ENCODE measurements around the gene SIX4.

The SIX4 gene

GRCh38 chr14:60723907-60724618, at the start of gene SIX4:
Gene SIX4, minus strand, starts transcription at chr14:60724351. Its CDS starts 277 bp downstream, at chr14:60724074.
- Mint-ChIP-seq H3K27me3 (ENCODE audit: low read depth) (peaks cover 82% of the 10 kb centered on the region), H3K4me1 (ENCODE audit: low read depth) (peaks cover 24% of the 10 kb centered on the region), H3K27ac (peak within 1 kb of the TSS; percentile 62), H3K36me3 (ENCODE audit: low read depth) (no peaks in the 10 kb centered on the region), H3K9me3 (no peaks in the 10 kb centered on the region), H3K4me3 (peak within 1 kb of the TSS; percentile 91)
- DNase-seq (ENCODE audit: low spot score) = no peak

DNA sequence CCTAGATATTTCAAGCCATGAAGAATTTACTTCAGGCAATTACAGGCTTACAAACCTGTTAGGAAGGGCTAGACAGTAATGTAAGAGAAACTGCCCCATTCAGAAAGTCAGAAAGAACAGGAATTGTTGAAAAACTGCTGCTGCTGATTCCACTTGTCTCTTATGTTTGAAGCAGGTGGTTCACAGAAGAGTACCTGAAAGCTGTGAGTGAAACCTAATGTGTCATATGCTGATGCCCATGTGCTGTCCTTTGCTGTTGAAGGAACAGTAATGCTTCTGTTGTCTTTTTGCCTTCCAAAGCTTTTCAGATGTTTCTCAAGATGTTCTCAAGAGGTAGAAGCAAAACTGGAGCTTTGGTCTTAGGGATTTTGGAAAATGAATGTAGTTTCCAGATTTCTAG, 49.4 kb upstream of the SIX4 start:
- Mint-ChIP-seq H3K4me1 (ENCODE audit: low read depth) (peaks cover 9% of the 10 kb centered on the region), H3K27ac (no peak overlapping the region), H3K27me3 (ENCODE audit: low read depth) (no peaks in the 10 kb centered on the region), H3K9me3 (no peaks in the 10 kb centered on the region), H3K4me3 (no peak overlapping the region), H3K36me3 (ENCODE audit: low read depth) (peaks cover 3% of the 10 kb centered on the region)
- no peak for DNase-seq (ENCODE audit: low spot score)

DNA sequence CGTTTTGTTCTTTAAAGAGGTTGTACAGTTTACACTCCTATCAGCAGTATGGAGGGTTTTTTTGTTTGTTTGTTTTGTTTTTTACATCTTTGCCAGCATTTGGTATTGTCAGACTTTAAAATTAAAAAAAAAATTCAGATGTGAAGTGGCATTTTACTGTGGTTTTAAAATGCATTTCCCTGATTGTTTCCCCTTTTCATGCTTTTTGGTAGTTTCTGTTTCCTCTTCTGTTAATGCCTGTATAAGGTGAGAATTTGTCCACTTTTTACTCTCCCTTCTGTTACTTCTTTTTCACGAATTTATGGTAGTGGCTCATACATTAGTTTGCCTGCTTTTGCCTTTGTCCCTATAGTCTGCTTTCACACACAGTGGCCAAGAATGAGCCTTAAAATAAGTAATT, 47.0 kb upstream of the SIX4 start:
- Mint-ChIP-seq H3K4me3 (no peak overlapping the region), H3K4me1 (ENCODE audit: low read depth) (peaks cover 9% of the 10 kb centered on the region), H3K27ac (no peak overlapping the region), H3K27me3 (ENCODE audit: low read depth) (no peaks in the 10 kb centered on the region), H3K9me3 (no peaks in the 10 kb centered on the region), H3K36me3 (ENCODE audit: low read depth) (peaks cover 3% of the 10 kb centered on the region)
- no peak for DNase-seq (ENCODE audit: low spot score)

GRCh38 chr14:60768602-60769001, 44.5 kb upstream of the SIX4 start:
- Mint-ChIP-seq H3K27me3 (ENCODE audit: low read depth) (no peaks in the 10 kb centered on the region), H3K4me1 (ENCODE audit: low read depth) (peaks cover 12% of the 10 kb centered on the region), H3K27ac (no peak overlapping the region), H3K36me3 (ENCODE audit: low read depth) (peaks cover 3% of the 10 kb centered on the region), H3K9me3 (no peaks in the 10 kb centered on the region), H3K4me3 (no peak overlapping the region)
- no peak for DNase-seq (ENCODE audit: low spot score)

- H3K27me3 Mint-ChIP-seq (ENCODE audit: low read depth) = peaks cover 5% of the 10 kb centered on the region
Measured at GRCh38 chr14:60760644-60761364, 36.7 kb upstream of the SIX4 start.

GRCh38 chr14:60760209-60760608, 36.1 kb upstream of the SIX4 start:
- DNase-seq (ENCODE audit: low spot score) = no peak
- no peaks in the 10 kb centered on the region for H3K9me3 Mint-ChIP-seq
- peaks cover 9% of the 10 kb centered on the region for H3K36me3 Mint-ChIP-seq (ENCODE audit: low read depth)

More at GRCh38 chr14:60760644-60761364, 36.7 kb upstream of the SIX4 start:
- Mint-ChIP-seq H3K36me3 (ENCODE audit: low read depth) (peaks cover 6% of the 10 kb centered on the region), H3K4me1 (ENCODE audit: low read depth) (peaks cover 42% of the 10 kb centered on the region), H3K4me3 (no peak overlapping the region), H3K27ac (no peak overlapping the region), H3K9me3 (no peaks in the 10 kb centered on the region)
- no peak for DNase-seq (ENCODE audit: low spot score)

DNA sequence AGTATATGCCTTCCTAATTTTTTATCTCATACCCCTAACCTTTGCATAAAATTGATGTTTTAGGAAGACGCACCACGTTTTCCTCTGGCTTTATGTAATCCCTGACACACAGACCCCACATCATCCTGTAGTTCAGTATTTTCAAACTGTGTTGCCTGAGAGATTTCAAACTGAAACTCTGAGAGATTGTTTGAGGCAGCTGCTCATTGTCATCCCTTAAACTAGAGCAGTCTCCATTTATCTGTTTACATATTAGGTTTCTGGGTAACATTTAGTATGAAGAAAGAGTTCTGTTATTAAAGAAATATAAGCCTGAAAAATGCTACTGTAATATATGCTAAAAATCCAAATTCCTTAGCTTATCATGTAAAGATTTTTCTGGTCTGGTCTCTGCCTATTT, 34.7 kb upstream of the SIX4 start:
- H3K27ac Mint-ChIP-seq = peak overlapping the region; percentile 78
- H3K4me3 Mint-ChIP-seq = peak overlapping the region; percentile 81
- no peaks in the 10 kb centered on the region for H3K9me3 Mint-ChIP-seq
- H3K4me1 Mint-ChIP-seq (ENCODE audit: low read depth) = peaks cover 55% of the 10 kb centered on the region
- peaks cover 10% of the 10 kb centered on the region for H3K36me3 Mint-ChIP-seq (ENCODE audit: low read depth)
- no peak for DNase-seq (ENCODE audit: low spot score)
- H3K27me3 Mint-ChIP-seq (ENCODE audit: low read depth) = peaks cover 5% of the 10 kb centered on the region

More at GRCh38 chr14:60760209-60760608, 36.1 kb upstream of the SIX4 start:
- Mint-ChIP-seq H3K4me3 (no peak overlapping the region), H3K27ac (no peak overlapping the region), H3K27me3 (ENCODE audit: low read depth) (peaks cover 5% of the 10 kb centered on the region), H3K4me1 (ENCODE audit: low read depth) (peaks cover 48% of the 10 kb centered on the region)

DNA sequence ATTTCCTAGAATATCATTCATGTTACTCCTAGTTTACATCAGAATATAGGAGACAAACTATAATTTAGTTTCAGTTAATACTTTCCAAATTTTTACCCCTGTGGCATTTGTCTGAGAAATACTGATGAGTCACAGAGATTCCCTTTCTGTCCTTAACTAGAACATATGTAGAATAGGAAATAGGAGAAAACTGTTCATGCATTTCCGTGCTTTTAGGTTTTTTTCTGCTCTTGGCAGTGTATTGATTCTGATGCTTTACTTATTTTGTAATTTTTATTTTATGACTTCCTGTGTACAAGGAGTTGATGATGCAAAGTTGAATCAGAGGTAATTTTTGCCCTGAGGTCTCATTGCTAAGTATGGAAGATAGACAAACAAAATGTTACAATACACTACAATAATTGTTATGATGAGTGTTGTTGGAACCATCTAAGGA, 33.4 kb upstream of the SIX4 start:
- no peak for DNase-seq (ENCODE audit: low spot score)
- Mint-ChIP-seq H3K9me3 (no peaks in the 10 kb centered on the region), H3K36me3 (ENCODE audit: low read depth) (peaks cover 11% of the 10 kb centered on the region), H3K4me3 (no peak overlapping the region), H3K27ac (no peak overlapping the region), H3K27me3 (ENCODE audit: low read depth) (peaks cover 5% of the 10 kb centered on the region), H3K4me1 (ENCODE audit: low read depth) (peaks cover 66% of the 10 kb centered on the region)

DNA sequence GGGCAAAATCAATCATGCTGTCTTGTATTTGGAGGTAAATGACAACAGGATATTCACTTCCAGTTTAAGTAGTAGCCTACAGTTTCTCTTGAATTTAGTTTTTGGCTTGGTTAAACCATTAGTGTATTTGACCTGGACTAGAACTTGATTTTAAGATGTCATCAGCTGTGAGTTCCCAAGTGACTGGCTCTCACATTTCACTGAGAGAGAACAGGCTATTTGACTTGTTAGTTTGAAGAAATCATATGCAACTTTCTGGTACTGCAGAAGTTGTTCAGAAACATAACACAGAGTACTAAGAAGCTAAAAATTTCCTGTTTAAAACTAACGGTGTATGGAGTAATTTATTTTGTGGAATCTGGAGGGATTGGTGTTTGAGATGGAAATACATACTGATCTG, 32.7 kb upstream of the SIX4 start:
- Mint-ChIP-seq H3K4me3 (no peak overlapping the region), H3K27ac (no peak overlapping the region), H3K4me1 (ENCODE audit: low read depth) (peaks cover 70% of the 10 kb centered on the region), H3K27me3 (ENCODE audit: low read depth) (peaks cover 5% of the 10 kb centered on the region), H3K9me3 (no peaks in the 10 kb centered on the region), H3K36me3 (ENCODE audit: low read depth) (peaks cover 11% of the 10 kb centered on the region)
- no peak for DNase-seq (ENCODE audit: low spot score)

DNA sequence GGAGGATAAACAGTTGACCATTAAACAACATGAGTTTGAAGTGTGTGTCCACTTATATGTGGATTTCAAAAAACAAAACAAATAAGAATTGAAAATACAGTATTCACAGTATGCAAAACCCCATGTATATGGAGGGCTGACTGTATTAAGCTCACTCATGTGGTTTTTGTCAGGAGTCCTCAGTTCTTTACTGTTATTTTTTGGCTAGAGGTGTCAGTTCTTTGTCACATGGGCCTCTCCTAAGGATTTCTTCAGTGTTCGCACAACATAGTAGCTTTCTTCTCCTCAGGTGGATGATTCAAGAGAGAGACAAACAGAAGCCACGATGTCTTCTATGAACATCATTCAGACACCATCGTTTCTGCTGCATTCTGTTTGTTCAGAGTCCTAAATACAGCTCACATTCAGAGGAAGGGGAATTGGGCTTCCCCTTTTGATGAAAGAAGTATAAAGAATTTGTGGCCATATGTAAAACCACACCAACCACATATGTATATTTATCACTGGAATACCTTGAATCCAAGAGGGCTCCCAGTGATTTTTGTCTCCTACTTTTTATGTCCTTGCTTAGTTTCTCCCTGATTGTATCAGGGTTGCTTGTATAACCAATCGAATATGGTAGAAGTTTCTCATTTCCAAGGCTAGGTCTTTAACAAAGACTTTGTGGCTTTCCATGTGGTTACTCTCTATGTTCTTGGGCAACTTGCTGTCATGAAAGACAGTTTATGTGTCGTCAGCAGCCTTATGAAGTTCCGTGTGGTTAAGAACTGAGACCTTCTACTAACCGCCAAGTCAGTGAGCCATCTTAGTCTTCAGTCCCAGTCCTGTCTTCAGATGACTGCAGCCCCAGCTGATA, 29.3 kb upstream of the SIX4 start:
- H3K4me3 Mint-ChIP-seq = peak overlapping the region; percentile 79
- peak overlapping the region; percentile 93 for H3K27ac Mint-ChIP-seq
- H3K36me3 Mint-ChIP-seq (ENCODE audit: low read depth) = peaks cover 14% of the 10 kb centered on the region
- no peaks in the 10 kb centered on the region for H3K9me3 Mint-ChIP-seq
- peaks cover 55% of the 10 kb centered on the region for H3K4me1 Mint-ChIP-seq (ENCODE audit: low read depth)
- H3K27me3 Mint-ChIP-seq (ENCODE audit: low read depth) = no peaks in the 10 kb centered on the region
- DNase-seq (ENCODE audit: low spot score) = peak; percentile 81

DNA sequence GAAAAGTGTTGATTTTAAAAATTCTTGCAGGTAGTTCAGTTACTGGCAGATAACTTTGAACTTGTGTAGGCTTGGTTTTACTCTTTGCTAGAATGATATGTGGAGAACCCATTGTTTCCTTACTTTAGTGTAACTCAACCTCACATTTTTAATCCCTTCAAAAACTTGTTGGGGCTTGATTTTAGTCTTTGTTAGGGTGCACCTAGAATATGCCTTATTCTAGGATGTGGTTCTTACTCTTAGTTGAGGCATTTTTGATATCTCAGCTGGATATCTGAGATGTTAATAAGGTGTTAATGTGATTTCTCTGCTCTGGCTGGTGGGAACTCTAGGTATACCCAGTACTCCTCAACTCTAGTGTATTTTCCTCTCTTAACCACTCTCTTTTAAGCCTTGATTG, 20.4 kb upstream of the SIX4 start:
- H3K4me1 Mint-ChIP-seq (ENCODE audit: low read depth) = peaks cover 3% of the 10 kb centered on the region
- H3K9me3 Mint-ChIP-seq = peaks cover 10% of the 10 kb centered on the region
- DNase-seq (ENCODE audit: low spot score) = no peak
- H3K36me3 Mint-ChIP-seq (ENCODE audit: low read depth) = peaks cover 19% of the 10 kb centered on the region
- no peak overlapping the region for H3K27ac Mint-ChIP-seq
- no peak overlapping the region for H3K4me3 Mint-ChIP-seq
- H3K27me3 Mint-ChIP-seq (ENCODE audit: low read depth) = no peaks in the 10 kb centered on the region

DNA sequence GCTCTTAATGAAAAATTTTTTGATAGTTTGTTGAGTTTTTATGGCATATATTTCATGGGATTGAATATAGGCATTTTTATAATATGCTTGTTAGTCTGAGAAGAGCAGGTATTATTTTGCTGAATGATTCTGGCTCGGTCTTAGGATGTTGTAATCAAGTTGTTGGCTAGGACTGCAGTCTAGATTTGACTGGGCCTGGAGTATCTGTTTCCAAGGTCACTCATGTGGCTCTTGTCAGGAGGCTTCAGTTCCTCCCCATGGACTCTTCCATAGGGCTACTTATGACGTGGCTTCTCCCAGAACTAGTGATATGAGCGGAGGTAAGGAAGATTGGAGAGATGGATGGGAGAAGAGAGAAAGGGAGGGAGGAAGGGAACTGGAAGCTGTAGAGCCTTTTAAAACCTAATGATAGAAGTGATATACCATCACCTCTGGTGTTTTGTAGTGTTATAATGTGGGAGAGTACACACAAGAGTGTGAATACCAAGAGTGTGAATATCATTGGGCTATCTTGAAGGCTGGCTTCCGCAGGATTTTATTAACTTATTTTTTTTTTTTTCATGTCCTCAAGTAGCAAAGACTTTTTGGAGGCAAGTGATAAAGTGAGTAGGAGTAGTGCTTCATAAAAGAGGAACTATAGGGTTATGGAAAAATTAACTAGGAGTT, 14.8 kb upstream of the SIX4 start:
- no peak for DNase-seq (ENCODE audit: low spot score)
- no peak overlapping the region for H3K4me3 Mint-ChIP-seq
- peaks cover 5% of the 10 kb centered on the region for H3K27me3 Mint-ChIP-seq (ENCODE audit: low read depth)
- peaks cover 5% of the 10 kb centered on the region for H3K9me3 Mint-ChIP-seq
- peaks cover 12% of the 10 kb centered on the region for H3K36me3 Mint-ChIP-seq (ENCODE audit: low read depth)
- H3K27ac Mint-ChIP-seq = no peak overlapping the region
- H3K4me1 Mint-ChIP-seq (ENCODE audit: low read depth) = peaks cover 18% of the 10 kb centered on the region

GRCh38 chr14:60736494-60736893, 12.3 kb upstream of the SIX4 start:
- no peak for DNase-seq (ENCODE audit: low spot score)
- peaks cover 19% of the 10 kb centered on the region for H3K27me3 Mint-ChIP-seq (ENCODE audit: low read depth)
- peaks cover 3% of the 10 kb centered on the region for H3K36me3 Mint-ChIP-seq (ENCODE audit: low read depth)
- H3K4me3 Mint-ChIP-seq = no peak overlapping the region
- peaks cover 17% of the 10 kb centered on the region for H3K4me1 Mint-ChIP-seq (ENCODE audit: low read depth)
- no peak overlapping the region for H3K27ac Mint-ChIP-seq
- H3K9me3 Mint-ChIP-seq = no peaks in the 10 kb centered on the region
